Activated CD4-positive, alpha-beta T cell treated with anti-CD3 and anti-CD28 coated beads, Interleukin-2, amount 50 U/mL, for 24 hours (primary cell): Measurements from ENCODE around the gene GNPAT.
"Not testable (repeated sequence)": the region's sequence is repeated elsewhere in the genome, so short reads cannot be mapped to it uniquely, and the experiment has no call there.

ENCODE experiments used
- DNase-seq, 2 donors: peaks; one replicate each; pipeline ENCODE4 v3.0.0-alpha.2; 2020; ENCODE audit warnings: low read depth in 1 of 2, low spot score in 1 of 2

Gene GNPAT

GRCh38 chr1:231240883-231241735 is at the start of gene GNPAT:
GNPAT (plus strand) TSS chr1:231241212; CDS start chr1:231241379, 167 bp downstream.
- DNase-seq, result peak; percentile 81 to 88

DNA sequence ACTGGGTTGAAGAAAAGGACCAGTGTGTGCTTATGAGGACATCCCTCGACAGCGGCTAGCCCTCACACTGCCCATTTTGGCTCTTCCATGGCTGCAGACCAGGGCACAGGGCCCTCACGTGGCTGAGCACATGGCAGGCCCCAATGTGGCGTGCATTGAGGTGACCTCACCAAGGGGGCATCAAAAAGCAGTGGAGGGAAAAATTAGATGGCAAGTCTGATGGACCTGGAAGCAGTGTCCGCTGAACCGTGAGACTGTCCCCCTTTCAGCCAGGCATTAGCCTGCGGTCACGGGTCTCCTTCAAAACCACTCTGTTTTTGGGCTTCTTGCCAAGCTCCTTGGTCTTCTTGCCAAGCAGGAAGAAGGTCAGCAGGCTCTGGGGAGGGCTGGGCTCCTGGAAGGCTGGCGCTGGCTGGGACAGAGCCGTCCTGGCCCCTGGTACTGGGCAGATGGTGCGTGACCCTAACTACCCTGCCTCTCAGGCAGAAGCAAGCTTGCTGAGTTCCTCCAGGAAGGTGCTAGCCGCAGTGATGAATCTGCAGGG is 48.3 kb upstream of the GNPAT start:
- DNase-seq, result no peak

GRCh38 chr1:231193710-231194340 is 47.2 kb upstream of the GNPAT start:
- DNase-seq, result no peak

DNA sequence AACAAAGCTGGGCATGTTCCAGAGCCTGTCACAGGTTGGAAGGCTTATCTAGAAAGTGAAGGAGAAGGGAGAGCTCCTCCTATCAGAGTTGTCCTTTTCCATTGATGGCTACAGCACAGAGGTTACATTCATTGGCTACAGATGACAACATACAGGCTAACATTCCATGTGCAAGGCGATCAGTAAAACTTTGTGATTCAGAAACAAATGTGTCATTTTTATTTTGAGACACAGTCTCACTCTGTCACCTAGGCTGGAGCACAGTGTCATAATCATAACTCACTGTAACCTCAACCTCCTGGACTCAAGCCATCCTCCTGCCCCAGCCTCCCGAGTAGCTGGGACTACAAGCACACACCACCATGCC is 46.6 kb upstream of the GNPAT start:
- DNase-seq, result no peak

DNA sequence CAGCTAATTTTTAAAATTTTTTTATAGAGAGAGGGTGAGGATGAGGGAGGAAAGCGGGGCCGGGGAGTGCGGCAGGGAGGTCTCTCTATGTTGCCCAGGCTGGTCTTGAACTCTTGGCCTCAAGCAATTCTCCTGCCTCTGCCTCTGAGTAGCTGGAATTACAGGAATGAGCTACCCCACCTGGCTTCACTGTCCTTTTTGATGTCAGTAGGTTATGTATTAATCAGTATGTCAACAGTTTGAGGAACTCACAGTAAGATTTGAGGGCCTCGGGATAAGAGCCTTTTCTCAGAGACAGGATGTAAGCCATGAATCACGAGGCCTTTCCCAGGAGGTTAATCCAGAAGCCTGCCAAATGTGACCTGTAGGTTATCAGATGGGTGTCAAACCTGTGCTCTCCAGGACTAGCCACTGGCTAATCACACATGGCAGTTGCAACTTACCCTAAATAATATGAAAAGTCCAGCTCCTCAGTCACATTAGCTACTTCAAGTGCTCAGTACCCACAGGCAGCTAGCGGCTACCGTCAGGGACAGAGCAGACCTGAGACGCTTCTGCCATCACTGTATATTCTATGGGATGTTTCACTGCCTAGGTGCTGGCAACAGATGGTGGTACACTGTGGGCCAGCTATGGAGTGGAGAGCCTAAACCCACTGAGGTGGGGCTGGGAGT is 46.0 kb upstream of the GNPAT start:
- DNase-seq, result no peak

DNA sequence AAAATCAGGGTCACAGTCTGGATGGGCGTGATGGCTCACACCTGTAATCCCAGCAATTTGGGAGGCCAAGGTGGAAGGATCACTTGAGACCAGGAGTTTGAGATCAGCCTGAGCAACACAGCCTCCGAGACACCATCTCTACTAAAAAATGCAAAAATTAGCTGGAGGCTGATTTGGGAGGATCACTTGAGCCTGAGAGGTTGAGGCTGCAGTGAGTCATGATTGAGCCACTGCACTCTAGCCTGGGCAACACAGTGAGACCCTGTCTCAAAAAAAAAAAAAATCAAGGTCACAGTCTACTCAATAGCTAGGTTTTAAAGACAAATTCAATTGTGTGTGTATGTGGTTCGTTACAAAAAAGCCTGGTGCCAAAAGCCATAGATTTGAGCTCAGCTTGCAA is 44.7 kb upstream of the GNPAT start:
- no peak for DNase-seq

DNA sequence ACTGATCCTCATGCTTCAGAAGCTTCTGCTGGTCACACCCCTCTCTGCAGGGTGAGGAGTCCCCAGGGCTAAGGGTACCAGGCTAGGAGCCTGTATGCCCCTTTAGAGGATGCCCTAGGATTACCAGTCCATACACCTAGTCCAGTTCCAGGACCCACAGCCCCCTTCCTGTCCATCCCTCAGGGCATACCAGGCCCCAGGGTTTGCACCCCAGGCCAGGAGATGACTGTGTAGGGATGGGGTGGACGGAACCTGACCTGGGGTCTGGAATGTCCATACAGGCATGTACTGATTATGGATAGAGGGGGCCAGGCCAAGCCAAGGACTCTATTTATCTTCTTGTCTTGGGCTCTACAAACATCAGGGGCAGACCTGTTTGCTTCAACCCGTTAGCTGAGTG is 44.3 kb upstream of the GNPAT start:
- DNase-seq, result no peak

GRCh38 chr1:231199868-231200267 is 41.1 kb upstream of the GNPAT start:
- no peak for DNase-seq

DNA sequence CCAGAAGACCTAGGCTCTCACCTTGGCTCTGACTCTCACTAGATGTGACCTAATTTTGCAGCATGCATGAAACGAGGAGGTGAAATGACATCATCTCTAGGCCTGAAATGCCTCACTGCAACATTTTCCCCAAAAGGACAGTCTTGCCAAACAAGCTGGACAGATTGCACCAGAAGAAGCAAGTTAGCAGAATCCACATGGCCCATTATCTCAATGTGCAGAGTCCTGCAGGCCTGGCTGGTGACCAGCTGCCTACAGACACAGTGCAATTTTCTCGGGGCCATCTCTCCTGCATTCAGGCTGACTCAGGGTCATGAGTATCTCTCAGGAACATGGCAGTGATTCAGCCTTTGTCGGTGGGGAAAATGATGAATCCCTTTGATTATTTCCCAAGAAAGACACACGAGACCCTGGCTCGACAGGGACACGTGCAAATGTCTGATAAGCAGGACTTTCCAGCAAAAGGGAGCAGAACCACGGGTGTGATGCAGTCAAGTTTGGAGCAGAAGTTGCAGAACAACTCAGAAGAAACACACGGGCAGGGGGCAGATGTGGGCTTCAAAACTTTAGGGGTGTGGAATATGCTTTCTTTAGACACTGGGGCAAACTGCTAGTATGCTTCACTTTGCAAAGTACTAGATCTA is 40.5 kb upstream of the GNPAT start:
- no peak for DNase-seq

DNA sequence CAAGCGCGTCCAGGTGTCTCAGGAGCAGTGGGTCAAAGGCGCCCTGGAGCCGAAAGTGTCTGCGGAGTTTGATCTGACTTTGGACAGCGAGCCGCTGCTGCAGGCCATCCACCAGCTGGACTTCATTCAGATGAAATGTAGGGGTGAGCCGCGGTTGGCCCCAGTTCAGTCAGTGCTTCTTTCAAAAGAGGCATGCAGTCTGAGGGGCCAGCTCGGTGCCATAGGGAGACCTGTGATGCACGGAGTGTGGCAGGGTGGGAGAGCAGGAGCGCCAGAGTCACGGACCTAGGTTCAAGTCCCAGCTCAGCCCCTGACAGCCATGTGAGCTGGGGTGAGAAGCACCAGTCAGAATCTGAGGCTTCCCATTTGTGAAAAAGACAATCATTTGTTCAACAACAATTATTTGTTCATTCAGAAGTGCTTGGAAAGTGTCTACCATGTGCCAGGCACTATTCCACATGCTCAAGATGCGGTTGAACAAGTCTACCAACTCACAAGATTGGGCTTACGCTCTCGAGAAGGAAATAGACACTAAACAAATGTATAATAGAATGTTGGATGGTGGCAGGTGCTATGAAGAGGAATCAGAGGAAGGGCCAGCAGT is 39.5 kb upstream of the GNPAT start:
- no peak for DNase-seq

- no peak for DNase-seq
These were observed 38.9 kb upstream of the GNPAT start for GRCh38 chr1:231201979-231202633.

GRCh38 chr1:231203259-231204057 is 37.6 kb upstream of the GNPAT start:
- DNase-seq, result no peak

DNA sequence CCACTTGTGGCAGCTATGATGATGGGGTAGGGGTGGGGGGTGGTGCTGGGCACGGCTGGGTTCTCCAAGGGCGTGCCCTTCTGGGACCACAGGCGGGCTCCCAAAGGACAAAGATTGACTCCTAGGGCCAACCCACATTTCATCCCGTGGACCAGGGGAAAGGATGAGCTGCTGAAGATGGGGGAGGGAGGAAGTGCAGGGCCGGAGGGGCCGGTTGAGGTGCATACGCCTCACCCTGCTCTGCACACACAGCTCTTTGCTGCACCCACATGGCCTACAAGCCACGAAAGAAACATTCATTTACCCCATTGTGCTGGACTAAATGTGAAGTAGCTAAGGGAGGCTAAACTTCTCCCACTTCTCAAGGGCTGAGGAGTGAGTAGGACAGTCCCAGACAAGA is 34.2 kb upstream of the GNPAT start:
- DNase-seq, result no peak

- DNase-seq, result no peak
These were observed 33.6 kb upstream of the GNPAT start for GRCh38 chr1:231207437-231207836.

DNA sequence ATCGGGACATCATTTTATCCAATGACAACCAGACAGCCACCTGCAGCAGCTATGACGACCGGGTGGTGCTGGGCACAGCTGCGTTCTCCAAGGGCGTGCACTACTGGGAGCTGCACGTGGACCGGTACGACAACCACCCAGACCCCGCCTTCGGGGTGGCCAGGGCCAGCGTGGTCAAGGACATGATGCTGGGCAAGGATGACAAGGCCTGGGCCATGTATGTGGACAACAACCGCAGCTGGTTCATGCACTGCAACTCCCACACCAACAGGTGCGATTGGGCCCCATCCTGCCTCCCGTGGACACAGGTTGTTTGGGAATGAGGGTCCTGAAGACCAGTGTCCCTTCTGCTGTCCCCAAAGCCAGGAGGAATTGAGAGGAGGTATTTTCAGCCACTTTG is 32.0 kb upstream of the GNPAT start:
- DNase-seq, result no peak

DNA sequence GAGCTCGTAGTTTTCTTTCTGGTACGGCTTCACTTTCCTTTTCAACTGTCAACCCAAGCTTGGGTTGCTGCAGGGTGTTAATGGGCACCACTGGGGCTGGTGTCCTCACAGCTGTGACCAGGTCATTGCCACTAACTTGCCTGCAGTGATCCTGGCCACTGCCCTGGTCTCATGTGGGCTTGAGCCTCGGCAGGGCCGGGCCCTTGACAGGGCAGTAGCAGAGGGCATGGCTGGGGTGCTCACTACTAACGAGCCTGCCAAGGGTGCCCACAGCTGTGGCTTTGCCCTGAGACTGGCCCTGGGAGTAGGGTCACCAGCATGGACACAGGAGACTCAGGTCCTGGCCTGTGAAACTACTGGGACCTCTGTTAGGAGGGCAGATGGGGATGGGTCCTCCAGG is 31.5 kb upstream of the GNPAT start:
- DNase-seq, result no peak

GRCh38 chr1:231210126-231210525 is 30.9 kb upstream of the GNPAT start:
- DNase-seq, result no peak

GRCh38 chr1:231211005-231211857 is 29.8 kb upstream of the GNPAT start:
- DNase-seq, result peak; percentile 87 to 91

DNA sequence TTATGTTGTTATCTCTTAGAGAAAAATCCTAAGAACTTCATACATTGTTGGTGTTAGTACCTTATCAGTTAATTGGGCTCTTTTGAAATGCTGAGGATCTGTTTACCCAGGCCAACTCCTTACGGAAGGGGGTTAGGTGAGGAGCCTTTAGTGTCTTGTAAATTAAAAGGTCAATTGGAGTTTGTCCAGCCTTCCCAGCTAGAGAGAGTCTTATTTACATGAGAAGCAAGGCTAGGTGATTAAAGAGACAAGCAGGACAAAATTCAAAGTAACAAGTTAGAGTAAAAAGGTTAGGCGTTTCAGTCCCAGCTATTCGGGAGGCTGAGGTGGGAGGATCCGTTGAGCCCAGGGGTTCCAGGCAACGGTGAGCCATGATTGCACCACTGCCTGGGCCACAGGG is 28.7 kb upstream of the GNPAT start:
- DNase-seq, result not testable (repeated sequence)
